A673 (cell line): ENCODE data around the gene CAPN2. TPM values are rescaled to one million over a fixed set of nuclear protein-coding genes. Genes with fewer than 3 reads are reported as not detected.

Experiments
- BruUV-seq: library from RNA; stranded (reverse); fragments of 400-500 nt; replicated peaks from 2 replicates; lab custom pipeline; 2021; lab: Mats Ljungman, UMichigan
- CTCF ChIA-PET: fragments of 300-600 bp; sonication (Branson Sonifier 250); formaldehyde crosslinking; loops from one replicate; lab custom pipeline; 2022; ENCODE audit warnings: antibody characterized with exemption; lab: Charles Lee
- POLR2A ChIA-PET: fragments of 300-600 bp; sonication (Branson Sonifier 250); formaldehyde crosslinking; loops from one replicate; lab custom pipeline; 2022; ENCODE audit warnings: antibody characterized with exemption; ENCODE audit not compliant: low non-redundant PET; lab: Charles Lee
- DNase-seq: peaks from one replicate; pipeline ENCODE4 v3.0.0-alpha.2; 2015; ENCODE audit warnings: low spot score
- H3K27ac ChIP-seq: fragments of 200-600 bp; sonication (generic); 2 replicates; pipeline ENCODE4 v1.5.1; 2016; ENCODE audit warnings: mixed run types, low read depth, mild to moderate bottlenecking, mixed read lengths, antibody characterized with exemption, low read length; ENCODE audit not compliant: poor library complexity, severe bottlenecking
- H3K27me3 ChIP-seq: fragments of 200-600 bp; sonication (generic); replicated peaks from 2 replicates; pipeline ENCODE4 v1.6.1; 2017; ENCODE audit warnings: mixed run types, low read depth, mild to moderate bottlenecking, mixed read lengths, antibody characterized with exemption, low read length; ENCODE audit not compliant: insufficient read depth, poor library complexity
- H3K36me3 ChIP-seq: fragments of 200-600 bp; sonication (generic); 2 replicates; pipeline ENCODE4 v1.6.1; 2016; ENCODE audit warnings: mixed run types, mild to moderate bottlenecking, mixed read lengths, antibody characterized with exemption, low read length; ENCODE audit not compliant: insufficient read depth, poor library complexity, severe bottlenecking
- H3K4me1 ChIP-seq: fragments of 200-600 bp; sonication (generic); 2 replicates; pipeline ENCODE4 v1.6.1; 2017; ENCODE audit warnings: mixed run types, mild to moderate bottlenecking, mixed read lengths, antibody characterized with exemption, low read length; ENCODE audit not compliant: insufficient read depth, poor library complexity, severe bottlenecking
- H3K4me3 ChIP-seq: fragments of 200-600 bp; sonication (generic); 2 replicates; pipeline ENCODE4 v1.5.1; 2016; ENCODE audit warnings: low read depth, mixed run types, mild to moderate bottlenecking, mixed read lengths, low read length; ENCODE audit not compliant: poor library complexity, severe bottlenecking
- H3K9me3 ChIP-seq: fragments of 200-600 bp; sonication (generic); 2 replicates; pipeline ENCODE4 v1.6.1; 2016; ENCODE audit warnings: mixed run types, low read depth, mild to moderate bottlenecking, mixed read lengths, antibody characterized with exemption, low read length; ENCODE audit not compliant: poor library complexity, severe bottlenecking
- EZH2 ChIP-seq: fragments of 200-600 bp; sonication (generic); IDR thresholded peaks from 2 replicates; pipeline ENCODE4 v1.6.1; 2017; ENCODE audit warnings: borderline replicate concordance, low read depth, mild to moderate bottlenecking, mixed read lengths, antibody characterized with exemption, low read length; ENCODE audit not compliant: poor library complexity, severe bottlenecking
- intact Hi-C: fragments of 100-400 bp; cut with micrococcal nuclease; formaldehyde crosslinking; loops from one replicate; pipeline ENCODE4 v1.10.0; 2022; ENCODE audit not compliant: unreplicated experiment
- total RNA-seq: library from RNA; stranded (reverse); gene quantifications from 2 replicates; pipeline ENCODE4 v1.2.3, GENCODE V29; 2021
- TF ChIP-seq, protein P1 (sequence below): fragments of 300-800, 200-600 bp; sonication (generic); conservative IDR thresholded peaks from 2 replicates; pipeline ENCODE4 v1.5.1; 2017; ENCODE audit warnings: low read depth, mild to moderate bottlenecking, antibody characterized with exemption, low read length, moderate library complexity, mixed read lengths

CAPN2 gene
- total RNA-seq, 1 experiment from 2014 or later, result 137 TPM

DNA sequence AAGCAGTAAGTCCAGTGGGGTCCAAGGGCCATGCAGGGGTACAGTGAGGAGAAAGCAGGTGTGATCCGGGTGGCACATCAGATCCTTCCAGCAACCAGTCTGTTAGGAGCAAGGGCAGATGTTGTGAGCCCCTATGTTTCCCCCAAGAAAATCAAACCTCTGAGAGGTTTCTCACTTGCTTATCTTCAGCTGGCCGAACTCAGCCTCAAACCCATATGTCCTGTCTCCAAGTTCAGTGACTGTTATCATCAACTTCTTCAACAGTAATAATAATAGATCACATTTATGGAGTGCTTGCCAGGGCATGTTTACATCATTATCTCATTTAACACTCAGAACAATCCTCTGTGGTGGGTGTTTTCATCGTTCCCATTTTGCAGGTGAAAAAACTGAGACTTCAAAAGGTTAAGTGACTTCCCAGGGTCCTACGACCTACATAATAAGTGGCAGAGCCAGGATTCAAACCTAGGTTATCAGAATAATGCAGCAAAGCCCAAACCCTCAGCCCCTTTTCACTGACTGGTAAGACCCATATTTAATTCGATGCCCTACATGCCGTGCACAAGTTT lies 3.3 kb downstream of the CAPN2 start:
- TF ChIP-seq, protein P1, sequence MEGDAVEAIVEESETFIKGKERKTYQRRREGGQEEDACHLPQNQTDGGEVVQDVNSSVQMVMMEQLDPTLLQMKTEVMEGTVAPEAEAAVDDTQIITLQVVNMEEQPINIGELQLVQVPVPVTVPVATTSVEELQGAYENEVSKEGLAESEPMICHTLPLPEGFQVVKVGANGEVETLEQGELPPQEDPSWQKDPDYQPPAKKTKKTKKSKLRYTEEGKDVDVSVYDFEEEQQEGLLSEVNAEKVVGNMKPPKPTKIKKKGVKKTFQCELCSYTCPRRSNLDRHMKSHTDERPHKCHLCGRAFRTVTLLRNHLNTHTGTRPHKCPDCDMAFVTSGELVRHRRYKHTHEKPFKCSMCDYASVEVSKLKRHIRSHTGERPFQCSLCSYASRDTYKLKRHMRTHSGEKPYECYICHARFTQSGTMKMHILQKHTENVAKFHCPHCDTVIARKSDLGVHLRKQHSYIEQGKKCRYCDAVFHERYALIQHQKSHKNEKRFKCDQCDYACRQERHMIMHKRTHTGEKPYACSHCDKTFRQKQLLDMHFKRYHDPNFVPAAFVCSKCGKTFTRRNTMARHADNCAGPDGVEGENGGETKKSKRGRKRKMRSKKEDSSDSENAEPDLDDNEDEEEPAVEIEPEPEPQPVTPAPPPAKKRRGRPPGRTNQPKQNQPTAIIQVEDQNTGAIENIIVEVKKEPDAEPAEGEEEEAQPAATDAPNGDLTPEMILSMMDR, result no peak
- TF ChIP-seq EZH2, result no peak
- H3K27me3 ChIP-seq, result no peaks in the 10 kb centered on the region

DNA sequence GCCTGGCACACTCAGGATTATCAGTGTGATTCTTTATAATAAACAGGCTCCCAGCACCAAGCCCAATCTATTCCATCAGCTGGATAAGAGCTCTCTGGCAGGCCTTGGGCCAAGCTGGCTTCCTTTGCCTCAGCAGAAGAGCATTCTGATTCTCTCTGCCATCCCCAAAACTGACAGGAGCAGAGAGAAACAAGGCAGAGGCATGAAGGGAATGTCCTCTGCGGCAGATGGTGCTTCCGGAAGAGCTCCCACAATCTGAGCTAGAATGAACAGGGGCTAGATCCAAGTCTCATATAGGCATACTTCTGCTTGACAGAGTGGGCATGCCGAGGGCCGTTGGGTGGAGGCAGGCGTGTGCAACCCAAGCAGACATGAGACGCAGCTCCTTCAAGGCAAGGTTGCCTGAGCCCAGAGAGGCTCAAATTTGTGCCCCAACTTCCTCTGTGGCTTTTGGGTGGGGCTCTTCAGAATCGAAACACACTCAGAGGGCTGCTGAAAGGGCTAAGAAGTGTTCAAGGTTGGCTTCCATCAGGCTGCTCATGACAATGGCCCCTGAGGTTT lies 4.0 kb downstream of the CAPN2 start:
- TF ChIP-seq, protein P1, result no peak
- no peak for TF ChIP-seq EZH2
- Histone ChIP-seq H3K36me3 (peaks cover 28% of the 10 kb centered on the region), H3K4me1 (peaks cover 39% of the 10 kb centered on the region)

More for the DNA sequence above, 3.3 kb downstream of the CAPN2 start:
- intact Hi-C loops, result no loop called here
- no TSS peak for BruUV-seq
- POLR2A ChIA-PET, result no interaction called here
- H3K9me3 ChIP-seq, result no peaks in the 10 kb centered on the region
- DNase-seq, result no peak
- H3K4me3 ChIP-seq, result peak overlapping the region; percentile 75
- H3K27ac ChIP-seq, result peak overlapping the region; percentile 92
- CTCF ChIA-PET, result no interaction called here
- peaks cover 21% of the 10 kb centered on the region for H3K36me3 ChIP-seq
- H3K4me1 ChIP-seq, result peaks cover 44% of the 10 kb centered on the region

DNA sequence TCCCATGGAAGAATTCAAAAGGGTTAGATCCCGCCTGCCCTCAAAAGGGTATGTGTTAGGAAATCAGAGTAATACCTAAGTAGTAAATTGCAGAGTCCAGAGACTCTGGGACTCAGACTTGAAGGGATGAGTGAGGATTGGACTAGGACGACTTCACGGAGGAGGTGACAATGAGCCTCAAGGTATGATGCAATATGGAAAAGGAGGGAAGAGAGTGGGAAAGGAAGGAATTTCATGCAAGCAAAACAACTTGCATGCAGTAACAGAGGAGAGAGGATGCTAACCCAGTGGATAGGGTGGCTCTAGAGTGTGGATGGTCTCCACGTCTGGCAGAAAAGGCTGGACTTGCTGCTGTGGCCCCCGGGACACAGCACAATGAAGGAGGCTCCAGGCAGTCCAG lies 4.8 kb downstream of the CAPN2 start:
- Histone ChIP-seq H3K36me3 (peaks cover 34% of the 10 kb centered on the region), H3K27ac (no peak overlapping the region), H3K27me3 (no peaks in the 10 kb centered on the region), H3K4me1 (peaks cover 37% of the 10 kb centered on the region), H3K4me3 (no peak overlapping the region), H3K9me3 (no peaks in the 10 kb centered on the region)
- CTCF ChIA-PET, result no interaction called here
- intact Hi-C loops, result no loop called here
- BruUV-seq, result no TSS peak
- DNase-seq, result no peak
- POLR2A ChIA-PET, result no interaction called here
- TF ChIP-seq EZH2, result no peak
- TF ChIP-seq, protein P1, result no peak

More for the DNA sequence above, 4.0 kb downstream of the CAPN2 start:
- Histone ChIP-seq H3K9me3 (no peaks in the 10 kb centered on the region), H3K4me3 (no peak overlapping the region), H3K27ac (peak overlapping the region; percentile 23), H3K27me3 (no peaks in the 10 kb centered on the region)
- ChIA-PET CTCF (interaction anchor here (0.6 kb wide), 1 partner anchor 646 kb away, joined by 5 read pairs; no protein-coding TSS in a partner anchor), POLR2A (no interaction called here)
- no peak for DNase-seq
- intact Hi-C loops, result no loop called here
- BruUV-seq, result no TSS peak
